Activated CD4-positive, alpha-beta T cell treated with anti-CD3 and anti-CD28 coated beads for 1 hour (primary cell): ENCODE results near the gene CNKSR2.

ENCODE experiments used
- DNase-seq: peaks from one replicate; pipeline ENCODE4 v3.0.0-alpha.2; 2020

The CNKSR2 gene

DNA sequence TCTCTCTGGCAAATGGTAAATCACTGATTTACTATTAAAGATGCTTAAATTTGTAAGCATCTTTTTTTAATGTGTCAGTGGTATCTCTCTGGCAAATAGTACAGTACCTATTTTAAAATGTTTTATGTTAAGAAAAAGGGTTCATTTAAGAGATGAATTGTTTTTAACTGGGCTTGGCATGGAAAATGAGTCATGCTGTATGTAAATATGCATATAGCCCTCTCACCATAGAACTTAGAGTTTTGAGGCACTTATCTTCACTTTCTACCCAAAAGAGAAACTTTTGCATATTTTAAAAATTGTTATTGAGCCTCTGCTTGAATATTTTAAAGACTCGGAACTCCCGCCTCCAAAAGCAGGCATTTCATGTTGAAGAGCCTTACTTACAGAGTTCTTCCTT lies 246.0 kb downstream of the CNKSR2 start:
- no peak for DNase-seq

DNA sequence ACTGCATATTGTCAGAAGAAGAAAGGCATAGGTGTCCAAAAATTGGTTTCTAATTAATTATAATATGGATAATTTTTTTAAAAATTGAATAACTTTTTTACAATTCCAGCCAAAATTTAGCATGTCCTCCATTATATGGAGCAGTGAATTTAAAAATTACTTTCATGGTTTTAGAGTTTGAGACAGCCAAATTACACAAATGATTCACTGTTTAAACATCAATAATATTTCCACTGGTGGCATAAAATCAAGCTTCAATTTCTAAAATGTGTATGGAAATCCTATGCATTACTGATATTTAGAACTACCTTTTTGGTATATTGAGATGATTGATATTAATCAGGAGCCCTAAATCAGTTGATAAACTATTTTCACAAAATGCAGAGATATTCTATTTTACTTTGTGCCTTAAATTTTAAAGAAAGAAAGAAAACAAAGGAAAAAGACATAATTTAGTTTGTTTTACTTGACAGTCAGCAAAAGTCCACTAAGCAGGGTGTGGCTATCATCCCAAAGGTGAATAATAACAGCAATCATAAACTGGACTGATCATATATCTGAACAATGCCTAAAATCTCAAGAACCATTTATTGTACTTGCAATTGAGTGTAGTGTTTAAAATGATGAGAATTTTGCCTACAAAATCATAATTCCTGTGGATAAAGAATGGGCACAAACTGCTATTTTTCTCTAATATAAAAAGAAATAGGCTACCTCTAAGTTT lies 249.7 kb downstream of the CNKSR2 start:
- no peak for DNase-seq

DNA sequence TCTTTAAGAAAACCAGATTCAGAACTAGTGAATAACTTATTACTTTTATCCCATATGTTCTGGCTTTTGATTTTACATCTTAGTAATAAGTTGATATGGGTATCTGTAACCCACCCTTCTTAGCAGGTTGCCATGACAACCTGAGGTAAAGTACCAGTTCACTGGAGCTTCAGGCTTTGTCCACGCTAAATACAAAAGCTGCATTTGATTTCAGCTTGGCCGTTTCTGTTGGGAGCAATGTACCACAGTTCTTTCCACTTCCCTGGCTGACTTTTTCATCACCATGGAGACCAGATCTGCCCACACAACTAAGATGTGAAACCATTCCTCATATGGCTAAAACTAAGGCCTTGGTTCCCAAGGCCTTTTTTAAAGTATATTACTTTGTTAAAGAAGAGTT lies 257.8 kb downstream of the CNKSR2 start:
- no peak for DNase-seq

DNA sequence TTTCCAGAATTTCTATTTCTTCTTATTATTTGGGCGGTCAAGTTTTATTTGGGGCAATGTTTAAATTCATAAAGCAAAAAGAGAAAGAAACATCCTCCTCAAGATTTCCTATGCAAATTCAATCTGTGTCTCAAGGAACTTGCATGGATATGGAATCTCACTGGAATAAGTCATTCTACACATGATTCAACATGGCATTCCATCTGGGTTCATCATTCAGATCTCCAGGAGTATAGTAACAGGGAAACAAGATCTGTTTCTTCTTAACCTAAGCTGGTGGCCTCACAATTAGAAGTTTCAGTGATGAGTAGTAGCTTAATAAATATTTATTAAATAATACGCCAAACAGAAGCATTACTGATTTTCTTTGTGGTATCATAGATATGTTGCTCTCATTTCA lies 264.1 kb downstream of the CNKSR2 start:
- DNase-seq: no peak

DNA sequence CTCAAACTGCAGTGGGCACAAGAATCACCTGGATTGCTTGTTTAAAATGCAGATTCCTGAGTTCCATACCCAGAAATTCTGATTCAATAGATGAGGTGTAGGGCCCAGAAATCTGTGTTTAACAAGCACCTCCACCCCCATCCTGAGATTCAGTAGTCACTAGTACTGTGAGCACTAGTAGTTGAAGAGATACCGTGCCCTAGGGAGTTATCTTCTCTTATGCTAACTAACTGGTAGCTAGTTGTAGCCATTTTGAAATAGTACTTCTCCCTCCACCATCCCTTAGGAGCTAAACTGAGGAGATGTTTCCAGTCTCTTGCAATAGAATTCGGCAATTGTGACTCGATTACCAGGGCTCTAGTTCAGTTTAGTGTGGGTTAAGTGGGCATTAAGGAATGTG lies 265.6 kb downstream of the CNKSR2 start:
- no peak for DNase-seq

DNA sequence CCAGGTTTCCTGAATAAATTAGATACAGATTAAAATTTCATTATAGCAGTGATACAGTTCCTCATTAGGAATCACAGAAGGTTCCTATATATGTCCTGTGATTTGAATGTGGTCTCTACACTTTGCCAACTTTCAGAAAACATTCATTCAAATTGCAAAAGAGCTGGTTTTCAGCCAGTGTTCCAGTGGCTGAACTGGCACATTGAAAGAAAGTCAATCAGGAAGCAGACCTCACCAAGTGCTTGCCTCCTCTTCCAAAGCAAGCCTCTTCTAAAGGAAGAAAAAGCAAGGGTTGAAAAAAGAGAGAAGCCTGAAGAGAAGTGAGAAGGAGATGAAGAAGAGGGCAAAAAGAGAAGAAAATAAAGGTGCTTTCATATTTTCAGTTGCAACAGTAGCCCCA lies 271.2 kb downstream of the CNKSR2 start:
- no peak for DNase-seq

DNA sequence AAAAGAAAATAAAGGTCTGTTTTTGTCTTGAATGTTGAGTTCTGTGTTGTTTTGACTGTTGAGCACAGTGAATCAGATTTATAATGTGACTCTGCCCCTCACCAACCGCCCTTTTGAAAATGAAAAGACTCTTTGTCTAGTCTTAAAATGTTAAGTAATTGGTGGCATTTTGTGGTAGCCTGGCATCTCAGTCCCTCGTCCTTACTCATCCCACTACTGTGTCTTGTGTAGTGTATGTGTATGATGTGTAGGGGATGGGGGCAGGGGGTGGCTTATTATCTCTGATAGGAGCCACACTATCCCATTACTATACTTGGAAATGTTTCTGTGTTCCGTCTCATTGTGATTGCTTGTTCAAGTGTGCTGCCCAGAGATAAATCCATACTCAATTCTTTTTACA lies 271.7 kb downstream of the CNKSR2 start:
- no peak for DNase-seq

DNA sequence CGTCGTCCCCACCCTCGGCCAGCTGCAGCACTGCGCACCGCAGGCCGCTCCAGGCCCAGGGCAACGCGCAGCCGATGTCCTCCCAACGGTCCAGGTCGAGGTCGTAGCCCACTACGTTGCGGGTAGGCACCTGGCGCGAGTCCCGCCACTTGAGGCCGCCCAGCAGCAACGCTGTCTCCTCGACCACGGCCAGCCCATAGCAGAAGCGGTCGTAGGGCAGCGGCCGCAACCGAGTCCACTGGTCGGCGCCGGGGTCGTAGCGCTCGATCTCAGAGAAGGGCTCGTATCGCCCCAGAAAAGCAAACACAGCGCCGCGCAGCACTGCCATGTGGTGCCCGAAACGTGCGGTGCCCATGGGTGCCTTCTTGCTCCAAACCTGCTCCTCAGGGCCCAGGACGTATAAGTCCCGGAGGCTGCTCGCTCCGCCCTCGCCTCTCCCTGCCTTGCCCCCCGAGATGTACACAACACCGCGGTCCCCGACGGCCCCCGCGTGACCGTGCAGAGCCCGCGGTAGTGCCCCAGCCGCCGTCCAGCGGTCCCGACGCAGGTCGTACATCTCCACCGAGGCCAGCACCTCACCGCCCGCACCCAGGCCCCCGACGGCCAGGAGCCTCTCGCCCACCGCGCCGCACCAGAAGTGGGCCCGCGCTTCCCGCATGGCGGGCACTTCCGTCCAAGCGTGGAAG lies 281.8 kb downstream of the CNKSR2 start:
- no peak for DNase-seq

DNA sequence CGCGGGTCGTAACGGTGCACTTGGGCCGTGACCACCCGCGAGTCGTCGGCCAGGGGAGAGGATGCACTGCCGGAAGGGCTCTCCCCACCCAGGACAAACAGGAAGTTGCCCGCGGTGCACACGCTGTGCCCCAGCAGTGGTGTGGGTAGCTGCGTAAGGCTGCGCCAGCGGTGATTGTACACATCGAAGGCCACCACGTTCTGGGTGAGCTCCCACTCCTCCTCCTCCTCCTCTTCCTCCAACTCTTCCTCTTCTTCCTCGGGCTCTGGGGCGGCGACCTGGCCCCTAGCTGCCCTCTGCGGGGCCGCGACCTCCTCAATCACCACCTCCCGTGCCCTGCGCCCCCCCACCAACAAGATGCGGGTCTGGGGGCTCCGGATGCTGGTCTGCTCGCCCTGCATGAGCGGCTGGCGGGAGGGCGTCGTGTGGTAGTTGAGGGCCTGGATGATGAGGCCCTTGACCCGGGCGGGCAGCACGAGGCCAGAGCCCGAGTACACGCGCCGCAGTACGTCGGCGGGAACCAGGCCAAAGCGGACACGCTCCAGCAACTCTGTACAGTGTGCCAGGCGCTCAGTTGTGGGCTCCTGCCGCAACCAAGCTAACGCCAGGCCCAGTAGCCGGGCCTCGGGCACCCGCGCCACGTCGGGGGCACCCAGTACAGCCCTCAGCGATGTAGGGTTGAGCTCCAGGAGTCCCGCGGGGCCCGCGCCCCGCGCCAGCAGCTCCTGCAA lies 282.5 kb downstream of the CNKSR2 start:
- DNase-seq: no peak

DNA sequence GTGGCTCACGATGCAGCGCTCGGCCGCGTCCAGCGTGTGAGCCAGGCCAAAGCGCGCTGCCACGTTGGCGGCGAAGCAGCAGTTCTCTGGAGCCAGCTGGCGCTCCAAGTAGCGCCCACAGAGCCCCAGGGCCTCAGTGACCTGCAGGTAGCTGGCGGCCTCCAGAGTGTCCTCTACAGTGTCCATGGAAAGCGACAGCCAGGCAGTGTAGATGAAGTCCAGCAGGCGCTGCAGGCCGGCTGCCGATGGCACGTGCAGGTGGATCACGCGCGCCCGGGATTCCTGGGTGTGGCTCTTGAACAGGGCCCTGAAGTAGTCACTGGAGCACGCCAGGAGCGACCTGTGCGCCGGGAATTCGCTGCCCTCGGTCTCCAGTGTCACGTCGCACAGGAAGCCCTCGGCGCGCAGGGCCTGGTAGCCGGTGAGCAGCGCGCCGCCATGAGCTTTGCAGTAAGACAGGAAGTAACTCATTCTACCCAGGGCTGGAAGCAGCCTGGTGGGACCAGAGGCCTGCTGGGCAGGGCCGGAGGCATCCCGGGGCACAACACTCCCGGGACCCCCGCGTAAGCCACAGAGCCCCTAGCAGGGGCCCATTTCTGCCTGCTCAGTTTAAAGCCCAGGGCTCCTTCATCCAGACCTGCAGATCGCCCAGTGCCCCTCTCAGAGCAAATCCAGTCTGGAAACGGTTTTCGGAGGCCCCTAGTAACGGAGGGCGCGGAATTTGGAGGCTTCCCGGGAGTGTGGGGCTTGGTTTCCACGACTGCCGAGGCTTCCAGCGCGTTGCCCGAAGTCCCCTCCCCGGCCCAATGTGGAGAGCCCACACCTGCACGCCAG lies 283.3 kb downstream of the CNKSR2 start:
- DNase-seq: no peak

DNA sequence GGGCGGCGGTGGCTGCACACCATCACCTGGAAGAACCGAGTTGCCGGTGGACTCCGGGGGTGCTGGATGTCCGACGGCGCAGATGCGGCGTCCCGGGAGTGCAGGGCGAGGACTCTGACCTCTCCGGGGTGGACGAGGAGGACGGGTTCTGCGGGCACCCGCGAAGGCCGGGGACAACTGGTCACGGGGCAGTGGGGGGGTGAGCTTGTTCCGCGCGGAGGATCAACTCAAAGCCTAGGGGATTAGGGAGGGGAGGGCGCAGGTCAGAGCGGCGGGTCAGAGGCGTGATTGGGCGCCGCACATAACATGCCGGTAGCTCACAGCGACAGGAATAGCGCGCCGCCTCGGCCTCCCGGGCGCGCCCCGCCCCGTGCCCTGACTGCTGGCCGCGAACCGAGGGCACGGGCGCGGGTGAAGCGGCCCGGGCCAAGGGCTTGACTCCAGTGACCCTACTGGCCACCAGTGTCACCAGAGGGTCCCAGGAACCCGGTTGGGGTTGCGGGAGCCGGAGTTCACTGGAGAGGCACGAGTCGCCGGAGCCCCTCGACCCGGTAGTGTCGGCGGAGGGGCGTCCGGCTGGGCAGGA lies 284.0 kb downstream of the CNKSR2 start, which contains the start of gene KLHL34:
Gene KLHL34, minus strand, starts transcription at position 179 of the 586 bp plus-strand sequence. CDS start 542 bp downstream, outside the sequence.
- no peak for DNase-seq

DNA sequence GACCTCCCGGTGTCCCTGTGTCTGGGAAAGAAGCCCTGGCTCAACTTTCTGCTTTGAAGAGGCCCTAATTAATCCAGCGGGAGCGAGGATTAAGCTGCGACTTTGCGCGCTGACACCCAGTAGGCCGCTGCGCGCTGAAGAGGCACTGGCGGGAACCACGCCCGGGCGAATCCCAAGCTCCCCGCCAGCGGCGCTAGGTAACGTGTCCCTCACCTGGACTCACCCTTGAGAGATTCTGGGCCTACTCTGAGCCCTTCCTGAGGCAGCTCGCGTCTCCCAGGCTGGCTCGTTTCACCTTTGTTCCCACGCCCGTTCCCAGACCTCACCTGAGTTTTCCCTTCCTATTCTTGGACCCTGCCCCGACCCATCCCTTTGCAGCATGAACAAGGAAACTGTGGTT lies 284.5 kb downstream of the CNKSR2 start:
- no peak for DNase-seq

DNA sequence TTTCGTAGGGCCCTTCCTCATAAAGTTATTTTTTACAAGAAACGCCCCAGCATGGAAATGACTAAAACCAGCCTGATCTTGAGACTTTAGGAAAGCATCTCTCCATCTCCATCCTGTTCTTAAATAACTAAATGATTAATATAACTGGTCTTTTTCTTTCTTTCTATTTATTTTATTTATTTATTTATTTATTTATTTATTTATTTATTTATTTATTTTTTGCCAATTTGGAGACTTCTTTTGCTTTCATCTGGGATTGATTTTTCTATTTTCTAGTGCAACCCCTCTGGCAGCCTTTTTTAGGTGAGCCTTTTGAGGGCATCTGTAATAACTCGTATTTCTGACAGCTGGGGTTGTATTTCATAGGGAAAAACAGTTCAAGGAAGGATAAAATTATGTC lies 285.1 kb downstream of the CNKSR2 start:
- no peak for DNase-seq

DNA sequence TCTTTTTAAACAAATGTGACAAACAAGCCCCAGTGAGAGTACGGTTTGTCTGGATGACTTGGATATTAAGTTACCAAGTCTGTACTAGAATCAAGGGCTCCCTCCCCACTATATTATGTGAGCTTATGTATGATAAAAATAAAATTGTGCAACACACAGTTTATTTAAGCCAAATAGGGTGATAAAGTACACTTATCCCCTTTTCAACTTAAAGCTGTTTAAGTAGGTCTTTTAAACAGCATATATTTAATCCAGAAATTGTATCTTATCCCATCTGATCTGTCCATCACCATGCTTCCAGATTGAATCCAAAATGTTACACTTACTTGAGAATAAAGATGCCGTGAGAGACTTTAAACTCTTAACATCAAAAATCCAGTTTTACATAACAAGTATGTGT lies 285.9 kb downstream of the CNKSR2 start:
- DNase-seq: no peak

DNA sequence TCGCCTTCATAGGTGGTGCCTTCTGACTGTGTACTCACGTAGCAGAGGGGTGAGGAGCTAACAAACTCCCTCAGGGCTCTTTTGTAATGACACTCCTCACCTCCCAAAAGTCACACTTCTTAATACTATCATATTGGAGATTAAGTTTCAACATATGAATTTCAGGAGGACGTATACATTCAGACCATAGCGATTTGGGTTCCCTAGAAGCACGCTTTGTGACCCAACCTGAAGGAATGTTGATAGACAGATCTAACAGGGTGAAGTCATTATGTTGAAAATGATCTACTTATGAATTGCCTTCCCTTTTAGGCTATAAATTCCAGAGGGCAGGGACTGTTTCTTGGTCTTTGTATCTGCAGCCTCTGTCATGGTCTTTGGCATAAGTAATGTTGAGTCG lies 287.1 kb downstream of the CNKSR2 start:
- DNase-seq: no peak

DNA sequence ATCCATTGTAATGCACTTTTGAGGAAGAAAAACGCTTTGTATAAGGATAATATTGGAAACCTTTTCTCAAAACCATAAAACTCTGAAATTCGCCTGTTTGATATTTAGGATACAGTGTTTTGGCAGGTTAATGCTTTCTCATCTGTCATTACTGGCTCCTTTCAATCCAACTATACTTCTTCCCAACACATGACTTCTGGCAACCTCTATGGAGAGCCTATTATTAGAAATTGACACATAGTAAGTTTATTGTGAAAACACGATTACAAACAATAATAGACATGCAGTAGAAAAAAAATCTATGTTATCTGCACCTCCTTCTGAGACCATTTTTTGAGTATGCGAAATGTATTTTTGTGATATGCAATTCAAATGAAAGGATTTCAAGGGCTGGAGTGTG lies 288.5 kb downstream of the CNKSR2 start:
- no peak for DNase-seq

DNA sequence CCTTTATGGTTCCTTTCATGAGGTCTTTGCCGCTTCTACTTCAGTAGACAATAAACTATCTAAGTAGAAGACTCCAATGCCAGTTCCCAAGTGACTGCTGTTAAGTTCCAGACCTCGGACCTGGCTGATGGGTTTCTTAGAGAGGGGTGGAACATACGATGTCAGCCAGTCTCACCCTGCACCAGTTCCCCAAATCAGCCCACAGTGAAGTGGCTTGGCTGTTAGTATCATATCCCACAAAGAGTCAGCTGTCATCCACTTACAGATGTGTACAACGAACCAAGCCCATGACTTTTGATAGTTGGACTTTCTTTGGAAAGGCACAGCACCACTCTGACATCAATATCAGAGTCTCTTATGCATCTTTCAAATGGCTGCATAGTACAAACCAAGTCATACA lies 292.0 kb downstream of the CNKSR2 start:
- no peak for DNase-seq

DNA sequence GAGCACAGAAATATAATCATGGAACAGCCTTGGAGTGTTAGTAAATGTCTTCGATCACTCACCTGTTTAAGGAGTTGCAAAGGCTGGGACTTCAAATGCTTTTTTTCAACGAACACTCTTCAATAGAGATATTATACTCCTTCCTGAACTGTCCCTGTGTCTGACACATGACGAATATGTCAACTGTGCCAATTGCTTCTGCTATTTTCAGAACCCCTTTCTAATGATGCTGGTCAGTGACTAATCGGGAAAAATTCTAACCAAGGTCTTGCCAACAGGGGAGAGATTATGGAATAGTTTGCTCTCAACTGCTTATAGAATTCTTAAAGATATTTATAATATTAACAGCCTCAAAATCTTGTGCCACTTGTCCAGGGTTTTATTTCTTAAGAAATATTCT lies 292.5 kb downstream of the CNKSR2 start:
- no peak for DNase-seq

DNA sequence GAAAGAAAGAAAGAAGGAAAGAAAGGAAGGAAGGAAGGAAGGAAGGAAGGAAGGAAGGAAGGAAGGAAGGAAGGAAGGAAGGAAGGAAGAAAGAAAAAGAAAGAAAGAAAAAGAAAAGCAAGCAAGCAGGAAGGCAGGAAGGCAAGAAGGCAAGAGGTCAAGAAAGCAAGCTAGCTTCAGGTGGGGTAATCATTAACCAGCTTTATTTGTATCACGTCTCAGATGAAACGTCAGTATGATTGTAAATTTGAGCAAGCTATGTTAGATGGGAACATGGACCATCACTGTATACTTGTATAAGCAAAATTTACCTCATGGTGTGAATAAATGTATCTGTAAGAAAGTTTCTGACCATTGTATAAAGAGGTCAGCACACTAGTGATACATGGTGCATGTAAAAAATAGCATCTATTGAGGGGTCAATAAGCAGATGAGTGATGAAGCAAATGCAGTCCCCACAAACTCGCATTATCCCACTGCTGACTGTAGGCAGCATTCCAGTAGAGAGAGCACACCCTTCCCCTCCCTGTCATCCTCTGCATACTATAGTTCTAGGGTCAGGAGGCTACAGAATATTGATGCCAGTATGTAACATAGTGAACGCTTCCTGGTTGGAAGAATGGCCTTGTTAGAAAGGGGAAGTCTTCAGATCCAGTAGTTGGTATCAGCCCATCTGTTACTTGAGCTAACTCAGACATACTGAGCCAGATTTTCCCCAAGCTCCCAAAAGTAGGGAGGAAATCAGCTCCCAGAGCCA lies 300.4 kb downstream of the CNKSR2 start:
- DNase-seq: no peak

DNA sequence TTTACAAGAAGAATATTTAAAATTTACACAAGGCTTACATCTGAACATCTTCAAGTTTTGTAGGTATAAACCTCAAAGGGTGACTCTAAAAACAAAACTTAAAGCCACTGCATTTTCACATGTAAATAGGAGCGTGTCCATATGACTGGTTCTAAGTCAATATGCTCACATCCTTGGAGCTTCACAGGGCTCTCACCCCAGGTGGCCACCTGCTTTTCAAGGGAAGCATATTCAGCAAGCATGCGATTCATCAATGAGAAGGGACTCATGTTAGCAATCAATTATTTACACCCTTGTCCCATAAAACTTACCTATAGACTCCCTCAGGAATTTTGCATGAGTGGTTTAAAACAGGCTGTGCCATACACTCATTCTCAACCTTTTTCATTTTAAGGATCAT lies 301.7 kb downstream of the CNKSR2 start:
- DNase-seq: no peak

DNA sequence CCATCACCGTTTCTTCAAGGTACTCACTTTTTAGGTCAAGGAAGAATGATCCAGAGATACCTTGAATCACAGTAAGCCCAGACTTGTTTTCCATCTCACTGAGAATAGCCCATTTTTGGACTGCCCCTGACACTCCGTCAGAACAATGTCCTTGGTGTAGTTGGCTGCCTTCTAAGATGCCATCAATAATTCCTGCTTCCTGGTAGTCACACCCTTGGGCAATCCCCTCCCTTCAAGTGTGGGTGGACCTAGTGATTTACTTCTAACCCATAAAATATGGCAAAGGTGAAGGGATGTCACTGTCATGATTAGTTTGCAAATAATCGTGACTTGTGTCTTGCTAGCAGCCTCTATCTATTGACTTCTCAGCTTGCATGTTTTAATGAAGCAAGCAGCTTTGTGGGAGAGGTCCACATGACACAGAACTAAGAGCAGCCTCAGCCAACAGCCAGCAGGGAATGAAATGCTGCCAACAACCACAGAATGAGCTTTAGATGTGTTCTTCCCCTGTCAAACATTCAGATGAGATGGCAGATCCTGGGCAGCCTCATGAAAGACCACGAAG lies 303.9 kb downstream of the CNKSR2 start:
- DNase-seq: no peak

DNA sequence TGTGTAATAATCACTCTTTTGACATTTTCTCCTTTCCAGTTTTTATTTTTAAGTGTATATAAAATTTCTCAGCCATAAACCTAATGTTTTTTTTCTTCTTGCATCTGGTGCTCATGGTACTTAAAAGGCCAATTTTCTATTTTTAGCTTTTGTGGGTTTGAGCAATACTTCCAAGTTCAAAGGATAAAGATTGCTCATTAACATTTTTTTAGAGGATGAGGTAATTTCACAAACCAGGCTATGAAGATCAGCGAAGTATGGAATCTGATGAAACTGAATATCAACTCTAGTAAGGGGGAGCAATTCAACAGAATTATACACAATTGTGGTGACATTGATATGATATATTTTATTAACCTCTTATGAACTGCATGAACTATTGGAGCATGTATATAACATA lies 309.7 kb downstream of the CNKSR2 start:
- DNase-seq: no peak
